Esophagus squamous epithelium (tissue), 4 donors: ENCODE data around the gene GOLGA8R.
"Not testable (repeated sequence)": the region's sequence is repeated elsewhere in the genome, so short reads cannot be mapped to it uniquely, and the experiment has no call there.

Experiments
- POLR2A ChIP-seq, 4 donors: fragments of 450-650 bp; IDR thresholded peaks; one replicate each; pipeline ENCODE4 v1.6.1; 2017; ENCODE audit warnings: antibody characterized with exemption in 4 of 4, mild to moderate bottlenecking in 4 of 4, moderate library complexity in 3 of 4
- TF ChIP-seq, protein P1 (sequence below), 6 experiments: fragments of 450-650 bp in 4 of 6; fragments of 200-600 bp in 2 of 6; sonication (generic) in 2 of 6; IDR thresholded peaks; one replicate each; pipeline ENCODE4 v1.5.1; 2016 to 2019; ENCODE audit warnings: antibody characterized with exemption in 6 of 6, mild to moderate bottlenecking in 4 of 6, moderate library complexity in 4 of 6

- TF ChIP-seq POLR2A (IDR thresholded peaks at IDR 0.05), result not testable (repeated sequence)
- TF ChIP-seq, protein P1, sequence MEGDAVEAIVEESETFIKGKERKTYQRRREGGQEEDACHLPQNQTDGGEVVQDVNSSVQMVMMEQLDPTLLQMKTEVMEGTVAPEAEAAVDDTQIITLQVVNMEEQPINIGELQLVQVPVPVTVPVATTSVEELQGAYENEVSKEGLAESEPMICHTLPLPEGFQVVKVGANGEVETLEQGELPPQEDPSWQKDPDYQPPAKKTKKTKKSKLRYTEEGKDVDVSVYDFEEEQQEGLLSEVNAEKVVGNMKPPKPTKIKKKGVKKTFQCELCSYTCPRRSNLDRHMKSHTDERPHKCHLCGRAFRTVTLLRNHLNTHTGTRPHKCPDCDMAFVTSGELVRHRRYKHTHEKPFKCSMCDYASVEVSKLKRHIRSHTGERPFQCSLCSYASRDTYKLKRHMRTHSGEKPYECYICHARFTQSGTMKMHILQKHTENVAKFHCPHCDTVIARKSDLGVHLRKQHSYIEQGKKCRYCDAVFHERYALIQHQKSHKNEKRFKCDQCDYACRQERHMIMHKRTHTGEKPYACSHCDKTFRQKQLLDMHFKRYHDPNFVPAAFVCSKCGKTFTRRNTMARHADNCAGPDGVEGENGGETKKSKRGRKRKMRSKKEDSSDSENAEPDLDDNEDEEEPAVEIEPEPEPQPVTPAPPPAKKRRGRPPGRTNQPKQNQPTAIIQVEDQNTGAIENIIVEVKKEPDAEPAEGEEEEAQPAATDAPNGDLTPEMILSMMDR (IDR thresholded peaks at IDR 0.05), result not testable (repeated sequence)
Observed at GRCh38 chr15:30367246-30367645, 46.8 kb downstream of the GOLGA8R start.
